Measurements from ENCODE around the gene STAT1.

STAT1 gene

DNA sequence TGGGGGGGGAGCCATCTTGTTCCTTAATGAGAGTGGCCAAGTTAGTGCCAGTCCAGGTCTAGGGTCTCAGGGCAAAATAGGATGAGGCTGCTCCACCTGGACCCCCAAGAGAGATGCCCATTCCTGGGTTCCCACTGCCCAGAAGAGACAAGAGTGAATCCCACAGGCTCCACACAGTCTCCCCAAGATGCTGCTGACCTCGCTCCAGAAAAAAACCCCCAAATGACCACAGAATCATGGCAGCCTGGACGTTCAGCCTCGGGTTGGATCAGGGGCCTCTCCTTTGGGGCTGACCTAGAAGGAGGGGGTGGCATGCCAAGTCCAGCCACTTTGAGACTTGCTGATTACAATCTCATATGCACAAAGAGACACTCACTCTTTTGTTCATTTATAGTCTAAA, 25.1 kb downstream of the STAT1 start:
- TF ChIP-seq, protein P1, sequence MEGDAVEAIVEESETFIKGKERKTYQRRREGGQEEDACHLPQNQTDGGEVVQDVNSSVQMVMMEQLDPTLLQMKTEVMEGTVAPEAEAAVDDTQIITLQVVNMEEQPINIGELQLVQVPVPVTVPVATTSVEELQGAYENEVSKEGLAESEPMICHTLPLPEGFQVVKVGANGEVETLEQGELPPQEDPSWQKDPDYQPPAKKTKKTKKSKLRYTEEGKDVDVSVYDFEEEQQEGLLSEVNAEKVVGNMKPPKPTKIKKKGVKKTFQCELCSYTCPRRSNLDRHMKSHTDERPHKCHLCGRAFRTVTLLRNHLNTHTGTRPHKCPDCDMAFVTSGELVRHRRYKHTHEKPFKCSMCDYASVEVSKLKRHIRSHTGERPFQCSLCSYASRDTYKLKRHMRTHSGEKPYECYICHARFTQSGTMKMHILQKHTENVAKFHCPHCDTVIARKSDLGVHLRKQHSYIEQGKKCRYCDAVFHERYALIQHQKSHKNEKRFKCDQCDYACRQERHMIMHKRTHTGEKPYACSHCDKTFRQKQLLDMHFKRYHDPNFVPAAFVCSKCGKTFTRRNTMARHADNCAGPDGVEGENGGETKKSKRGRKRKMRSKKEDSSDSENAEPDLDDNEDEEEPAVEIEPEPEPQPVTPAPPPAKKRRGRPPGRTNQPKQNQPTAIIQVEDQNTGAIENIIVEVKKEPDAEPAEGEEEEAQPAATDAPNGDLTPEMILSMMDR (conservative IDR thresholded peaks at IDR 0.05), result no peak
- no peak for TF ChIP-seq ZFX (IDR thresholded peaks at IDR 0.05)
- no peak overlapping the region for H3K27ac ChIP-seq

DNA sequence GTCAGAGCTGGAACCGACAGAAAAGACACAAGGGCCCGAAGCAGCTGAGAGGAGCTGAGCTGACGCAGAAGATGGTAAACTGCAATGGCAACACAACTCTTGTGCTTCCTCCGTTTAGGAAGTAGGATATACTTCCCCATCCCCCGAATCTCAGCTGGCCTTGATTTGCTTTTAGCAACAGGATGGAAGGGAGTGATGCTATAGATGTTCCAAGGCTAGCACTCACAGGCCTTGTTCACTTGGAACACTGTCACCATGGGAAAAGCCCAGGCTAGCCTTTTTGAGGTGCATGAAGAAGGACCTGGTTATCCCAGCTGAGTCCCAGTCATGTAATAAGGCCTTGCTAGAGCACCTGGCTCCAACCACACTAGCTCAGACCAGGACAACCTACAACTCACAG, 26.0 kb downstream of the STAT1 start:
- TF ChIP-seq, protein P1 (conservative IDR thresholded peaks at IDR 0.05), result no peak
- TF ChIP-seq ZFX (IDR thresholded peaks at IDR 0.05), result no peak
- no peak overlapping the region for H3K27ac ChIP-seq

DNA sequence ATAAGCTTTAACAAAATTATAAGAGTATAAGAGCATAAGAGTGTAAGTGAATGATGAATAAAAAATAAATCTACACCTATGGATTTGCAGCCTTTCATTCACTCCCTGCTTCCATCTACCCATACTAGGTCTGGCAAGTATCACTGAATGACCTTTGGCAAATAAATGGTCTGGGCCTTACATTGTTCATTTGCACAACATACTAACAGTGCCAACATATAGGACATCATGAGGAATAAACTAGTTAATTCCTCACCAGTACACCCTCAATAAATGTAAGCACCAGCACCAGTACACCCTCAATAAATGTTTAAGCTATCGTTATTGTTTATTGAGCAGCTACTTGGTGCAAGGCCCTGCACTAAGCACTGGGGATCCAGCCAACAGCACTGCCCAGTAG, 26.9 kb downstream of the STAT1 start:
- TF ChIP-seq, protein P1 (conservative IDR thresholded peaks at IDR 0.05), result no peak
- no peak for TF ChIP-seq ZFX (IDR thresholded peaks at IDR 0.05)
- no peak overlapping the region for H3K27ac ChIP-seq

DNA sequence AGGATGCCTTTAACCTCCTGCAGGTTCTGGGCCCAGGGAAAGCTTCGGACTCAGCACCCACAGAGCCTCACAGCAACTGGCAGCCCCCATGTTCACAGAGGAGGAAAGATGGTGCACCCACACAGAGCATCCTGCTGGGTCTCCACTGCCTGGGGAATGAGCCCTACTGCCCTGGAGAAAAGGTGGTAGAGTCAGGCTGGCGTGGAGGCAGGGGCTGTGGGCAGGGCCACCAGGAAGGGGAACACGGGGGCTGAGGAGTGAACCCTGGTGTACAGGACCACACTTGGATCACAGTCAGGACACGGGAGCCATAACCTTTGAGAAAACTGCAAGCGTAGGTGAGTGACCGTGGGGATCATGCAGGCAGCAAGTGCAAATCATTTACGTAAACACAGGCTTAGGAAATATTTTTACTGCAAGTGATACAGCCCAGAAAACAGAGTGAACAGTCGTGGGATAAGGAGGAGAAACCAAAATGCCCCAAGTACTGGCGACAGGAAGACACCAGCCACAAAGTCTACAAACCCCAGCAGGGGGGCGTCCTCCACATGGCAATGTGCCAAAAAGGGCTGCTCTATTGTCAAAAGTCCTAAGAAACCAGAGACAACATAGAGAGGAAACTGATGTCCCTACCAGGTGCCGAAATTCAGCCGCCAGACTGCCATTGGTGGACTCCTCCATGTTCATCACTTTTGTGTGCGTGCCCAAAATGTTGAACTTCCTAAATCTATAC, 27.6 kb downstream of the STAT1 start:
- TF ChIP-seq ZFX (IDR thresholded peaks at IDR 0.05), result no peak
- TF ChIP-seq, protein P1 (conservative IDR thresholded peaks at IDR 0.05), result no peak
- H3K27ac ChIP-seq, result no peak overlapping the region

DNA sequence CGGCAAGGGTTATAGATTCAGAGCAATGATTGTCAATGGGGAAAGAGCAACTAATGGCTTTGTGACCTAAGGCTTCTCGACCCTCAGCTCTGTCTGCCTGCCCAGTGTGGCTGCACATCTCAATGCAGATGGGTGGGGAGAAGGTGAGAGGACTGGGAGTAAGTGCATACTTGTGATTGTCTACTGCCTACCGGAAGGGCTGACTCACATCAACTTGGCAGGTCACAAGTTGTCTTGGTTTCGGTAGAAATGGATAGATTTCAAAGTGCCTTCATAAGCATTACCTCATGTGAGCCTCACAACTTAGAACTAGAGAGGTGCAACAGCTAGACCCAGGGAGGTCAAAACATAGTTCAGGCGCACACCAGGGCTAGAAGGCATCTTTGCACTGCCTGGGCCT, 29.4 kb downstream of the STAT1 start:
- no peak overlapping the region for H3K27ac ChIP-seq
- TF ChIP-seq ZFX (IDR thresholded peaks at IDR 0.05), result no peak
- TF ChIP-seq, protein P1 (conservative IDR thresholded peaks at IDR 0.05), result no peak

DNA sequence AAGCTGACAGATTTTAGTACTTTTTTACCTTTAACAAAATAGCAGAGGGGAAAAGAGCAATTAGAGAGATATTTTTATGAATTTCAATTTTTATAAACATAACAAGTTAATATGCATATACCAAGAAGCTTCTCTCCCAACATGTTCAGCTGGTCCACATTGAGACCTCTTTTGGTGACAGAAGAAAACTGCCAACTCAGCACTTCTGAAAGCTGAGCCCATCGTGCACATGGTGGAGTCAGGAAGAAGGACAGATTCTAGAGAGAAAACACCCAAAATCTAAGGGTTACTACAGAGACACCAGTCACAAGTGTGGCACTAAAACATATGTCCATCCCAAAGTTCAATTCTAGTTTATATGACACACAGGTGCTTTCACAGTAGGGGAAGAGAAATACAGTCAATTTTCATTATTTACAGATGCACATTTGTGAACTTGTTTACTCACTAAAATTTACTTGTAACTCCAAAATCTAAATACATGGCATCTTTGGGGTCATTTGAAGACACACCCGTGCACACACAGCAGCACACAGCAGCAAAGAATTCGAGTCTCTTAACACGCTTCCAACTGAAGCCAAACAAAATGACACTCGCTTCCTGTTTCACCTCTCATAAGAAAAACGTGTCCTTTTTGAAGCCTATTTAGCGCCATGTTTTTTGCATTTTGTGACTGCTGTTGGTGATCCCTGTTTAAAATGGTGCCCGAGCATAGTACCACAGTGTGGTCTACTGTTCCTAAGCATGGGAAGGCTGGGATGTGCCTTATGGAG, 31.5 kb downstream of the STAT1 start:
- TF ChIP-seq, protein P1 (conservative IDR thresholded peaks at IDR 0.05), result no peak
- TF ChIP-seq ZFX (IDR thresholded peaks at IDR 0.05), result no peak
- no peak overlapping the region for H3K27ac ChIP-seq

DNA sequence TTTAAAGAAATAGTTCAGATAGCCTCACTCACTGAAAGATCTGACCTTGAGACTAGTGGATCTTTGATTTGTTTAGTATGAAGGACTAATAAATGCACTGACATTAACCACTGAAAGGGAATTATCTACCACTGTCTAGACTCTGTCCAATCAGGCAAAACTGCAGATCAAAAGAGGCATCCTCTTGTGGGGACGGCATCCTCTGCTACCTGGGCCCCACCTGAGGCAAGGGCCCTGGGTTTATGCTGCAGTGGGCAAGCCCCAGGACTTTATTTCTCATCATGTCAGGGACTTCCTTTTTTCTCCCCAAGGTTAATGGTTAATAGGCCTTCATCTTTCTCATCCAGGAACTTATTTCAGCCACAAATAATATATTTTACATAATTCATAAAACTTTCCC, 32.2 kb downstream of the STAT1 start:
- TF ChIP-seq, protein P1 (conservative IDR thresholded peaks at IDR 0.05), result no peak
- TF ChIP-seq ZFX (IDR thresholded peaks at IDR 0.05), result no peak
- H3K27ac ChIP-seq, result no peak overlapping the region

All from C4-2B (cell line).